ENCODE results near the gene EPHA10. TPM values are rescaled to one million over a fixed set of nuclear protein-coding genes. Genes with fewer than 3 reads are reported as not detected.
"Not testable (repeated sequence)": the region's sequence is repeated elsewhere in the genome, so short reads cannot be mapped to it uniquely, and the experiment has no call there.

EPHA10 gene
- total RNA-seq, 1 experiment from 2014 or later = 0.06 TPM

- not testable (repeated sequence) for DNase-seq (ENCODE audit: low read depth)
Measured at GRCh38 chr1:37737975-37738374, 26.9 kb downstream of the EPHA10 start.

DNA sequence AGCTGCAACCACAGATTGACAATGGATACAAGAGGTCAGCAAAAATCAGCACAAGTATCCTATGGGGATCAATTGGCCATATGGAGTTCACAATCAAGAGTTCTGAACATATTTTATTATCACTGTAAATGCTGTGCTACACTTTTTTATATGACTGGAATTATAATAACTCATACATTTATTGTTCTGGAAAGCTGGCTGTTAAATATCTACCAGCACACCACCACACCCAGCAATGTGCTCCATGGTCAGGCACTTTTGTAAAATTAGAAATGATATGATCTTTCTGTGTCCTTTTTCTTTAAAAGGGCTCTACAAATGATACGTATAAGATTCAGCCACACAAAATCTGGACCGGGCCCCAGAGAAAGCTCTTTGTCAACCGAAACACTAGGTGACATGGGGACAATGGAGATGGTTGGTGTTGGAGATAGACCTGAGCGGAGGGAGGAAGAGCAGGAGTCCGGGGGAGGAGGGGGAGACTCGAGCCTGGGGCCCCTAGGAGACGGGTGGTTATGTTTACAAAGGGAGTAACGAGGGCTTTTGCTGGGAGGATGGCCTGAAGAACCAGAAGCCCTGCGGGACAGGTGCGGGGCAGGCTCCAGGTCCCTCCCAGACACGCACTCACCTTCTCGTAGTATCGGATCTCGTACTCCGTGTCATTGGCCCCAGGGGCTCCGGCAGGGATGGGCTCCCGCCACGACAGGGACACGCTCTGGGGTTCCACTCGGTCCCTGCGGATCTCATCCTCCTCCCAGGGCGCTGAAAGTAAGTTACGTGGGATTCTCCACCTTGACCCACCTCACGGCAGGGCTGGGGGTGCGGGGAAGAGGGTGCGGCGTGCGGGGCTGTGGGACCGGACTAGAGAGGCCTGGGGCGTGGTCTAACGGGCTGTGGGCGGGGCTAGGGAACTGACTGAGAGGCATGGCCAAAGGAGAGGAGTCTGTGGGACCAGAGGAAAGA lies 30.0 kb downstream of the EPHA10 start:
- no peak for DNase-seq (ENCODE audit: low read depth)

GRCh38 chr1:37732111-37732780 lies 32.7 kb downstream of the EPHA10 start:
- DNase-seq (ENCODE audit: low read depth) = no peak

DNA sequence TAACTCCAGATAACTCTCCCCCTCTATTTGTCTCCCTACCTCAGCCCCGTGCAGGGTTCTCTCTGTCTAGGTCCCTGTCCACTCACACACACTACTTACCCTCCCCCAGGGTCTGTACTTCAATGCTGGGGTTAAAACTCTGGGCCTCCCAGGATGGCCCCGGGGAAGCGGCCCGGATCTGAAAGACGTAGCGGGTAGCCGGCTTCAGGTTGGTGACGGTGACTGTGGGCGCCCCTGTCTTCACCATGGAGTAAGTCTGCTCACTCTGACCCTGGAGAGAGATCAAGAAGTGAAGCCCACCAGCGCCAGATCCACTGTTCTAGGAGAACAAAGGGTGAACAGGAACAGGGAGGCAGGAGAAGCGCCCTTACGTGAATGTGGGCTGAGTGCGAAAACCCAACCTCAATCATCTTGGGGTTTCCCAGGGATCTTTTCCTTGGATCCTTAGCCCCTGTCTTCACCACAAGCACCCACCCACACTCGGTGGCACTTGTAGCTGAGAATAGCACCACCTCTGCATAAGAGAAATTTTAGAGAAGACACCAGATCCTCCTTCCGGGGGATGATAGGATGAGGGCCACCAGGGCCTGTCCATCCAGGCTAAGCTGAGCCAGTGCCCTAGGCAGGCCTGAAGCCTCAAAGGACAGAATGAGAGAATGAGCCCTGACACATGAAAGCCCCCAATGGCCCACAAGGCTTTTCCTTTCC lies 33.5 kb downstream of the EPHA10 start:
- DNase-seq (ENCODE audit: low read depth) = no peak

DNA sequence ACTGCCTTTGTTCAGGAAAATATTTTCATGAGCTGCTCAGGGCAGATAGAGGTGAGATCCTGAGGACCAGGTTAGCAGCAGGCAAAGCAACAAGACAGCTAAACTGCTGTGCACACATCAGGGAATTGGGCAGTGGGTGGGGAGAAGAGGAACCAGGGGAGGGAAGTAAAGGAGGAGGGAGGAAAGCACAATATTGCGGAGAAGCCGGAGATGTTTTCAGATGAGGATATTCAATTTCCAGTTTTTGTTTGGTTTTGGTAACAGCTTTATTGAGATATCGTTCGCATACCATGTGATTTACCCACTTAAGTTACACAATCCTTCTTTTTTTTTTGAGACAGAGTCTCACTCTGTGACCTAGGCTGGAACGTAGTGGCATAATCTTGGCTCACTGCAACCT lies 34.5 kb downstream of the EPHA10 start:
- DNase-seq (ENCODE audit: low read depth) = no peak

DNA sequence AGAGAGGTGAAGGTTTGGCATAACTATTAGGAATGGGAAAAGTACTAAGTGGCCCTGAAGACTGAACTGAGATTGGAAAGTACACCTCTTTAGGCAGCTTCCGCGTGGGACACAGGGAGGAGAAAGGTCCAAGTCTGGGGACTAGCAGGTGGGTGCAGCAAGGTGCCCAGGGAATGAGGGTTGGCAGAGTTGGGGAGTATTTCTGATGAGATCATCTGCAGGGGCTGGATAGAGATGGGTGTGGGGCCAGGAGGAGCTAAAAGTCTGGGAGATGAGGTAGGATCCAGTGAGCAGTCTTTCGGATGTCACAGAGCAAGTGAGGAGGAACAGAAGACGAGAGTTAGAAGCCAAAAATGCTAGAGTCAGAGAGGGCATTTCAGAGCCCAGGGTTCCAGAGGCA lies 36.5 kb downstream of the EPHA10 start:
- no peak for DNase-seq (ENCODE audit: low read depth)

DNA sequence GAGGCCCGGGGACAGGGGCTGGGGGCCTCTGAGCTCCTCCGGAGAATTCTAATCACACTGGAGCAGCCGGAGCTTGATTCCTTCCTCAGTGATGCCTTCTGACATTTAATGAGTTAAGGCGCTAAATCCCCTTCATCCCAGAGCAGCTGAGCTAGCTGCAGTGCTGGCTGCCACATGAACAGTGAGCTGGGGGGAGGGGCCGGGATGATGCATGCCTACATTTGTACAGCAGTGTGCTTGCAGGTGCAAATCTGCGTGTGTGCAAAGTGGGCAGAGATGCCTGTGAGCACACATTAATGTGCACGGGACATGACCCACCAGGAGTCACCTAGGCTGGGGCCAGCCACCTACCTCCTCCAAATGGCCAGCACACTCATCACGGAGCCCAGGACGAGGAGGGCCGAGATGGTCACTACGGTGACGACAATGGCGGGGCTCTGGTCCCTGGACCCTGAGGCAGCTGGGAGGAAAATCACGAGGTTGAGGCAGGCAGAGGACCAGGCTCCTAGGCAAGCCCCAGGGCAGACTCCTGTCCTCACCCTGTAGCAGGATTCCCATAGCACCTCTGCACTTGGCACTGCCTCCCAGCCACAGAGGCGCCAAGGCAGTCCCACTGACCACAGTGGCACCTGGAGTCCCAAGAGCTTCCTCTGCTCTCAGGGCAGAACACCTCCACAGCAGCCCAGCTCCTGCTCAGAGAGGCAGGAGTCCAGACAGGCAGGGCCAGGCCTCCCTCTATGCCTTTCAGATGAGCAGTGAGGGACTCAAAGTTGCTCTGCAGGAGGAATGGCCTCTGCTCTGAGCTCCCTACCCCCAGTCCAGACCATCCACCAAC lies 38.0 kb downstream of the EPHA10 start:
- no peak for DNase-seq (ENCODE audit: low read depth)

DNA sequence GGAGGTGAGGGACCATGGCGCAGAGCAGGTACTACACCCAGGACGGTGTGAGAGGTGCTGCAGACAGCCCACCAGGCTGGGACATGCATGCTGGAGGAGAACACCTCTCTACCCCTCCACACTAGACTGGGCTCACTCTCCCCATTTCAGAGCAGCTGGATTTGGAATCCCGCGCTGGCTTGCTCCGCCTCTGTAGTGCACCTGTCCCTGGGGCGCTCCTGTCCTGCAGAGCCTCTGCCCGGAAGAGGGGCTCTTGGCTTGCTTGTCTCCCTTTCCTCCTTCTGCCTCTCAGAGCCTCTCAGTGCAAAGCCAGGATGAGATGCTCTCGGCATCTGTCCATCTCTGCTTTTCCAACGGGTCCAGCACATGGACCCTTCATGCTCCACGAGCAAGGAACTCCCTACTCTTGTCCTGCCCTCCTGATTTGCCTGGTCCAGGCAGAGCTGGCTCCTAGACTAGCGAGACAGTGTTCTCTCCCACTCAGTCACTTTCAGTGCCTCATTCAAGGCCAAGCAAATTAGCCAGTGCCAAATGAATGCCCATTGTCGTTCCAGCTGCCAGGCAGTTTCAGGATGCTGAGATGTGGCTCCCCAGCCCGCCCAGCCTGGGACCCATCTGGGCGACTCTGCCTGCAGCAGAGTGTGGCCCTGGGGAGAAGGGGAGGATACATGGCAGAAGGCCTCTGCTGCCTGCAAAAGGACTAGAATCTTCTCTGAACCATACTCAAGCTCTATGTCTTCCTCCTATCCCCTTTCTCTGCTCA lies 38.9 kb downstream of the EPHA10 start:
- no peak for DNase-seq (ENCODE audit: low read depth)

GRCh38 chr1:37724575-37724974 lies 40.3 kb downstream of the EPHA10 start:
- DNase-seq (ENCODE audit: low read depth) = no peak

DNA sequence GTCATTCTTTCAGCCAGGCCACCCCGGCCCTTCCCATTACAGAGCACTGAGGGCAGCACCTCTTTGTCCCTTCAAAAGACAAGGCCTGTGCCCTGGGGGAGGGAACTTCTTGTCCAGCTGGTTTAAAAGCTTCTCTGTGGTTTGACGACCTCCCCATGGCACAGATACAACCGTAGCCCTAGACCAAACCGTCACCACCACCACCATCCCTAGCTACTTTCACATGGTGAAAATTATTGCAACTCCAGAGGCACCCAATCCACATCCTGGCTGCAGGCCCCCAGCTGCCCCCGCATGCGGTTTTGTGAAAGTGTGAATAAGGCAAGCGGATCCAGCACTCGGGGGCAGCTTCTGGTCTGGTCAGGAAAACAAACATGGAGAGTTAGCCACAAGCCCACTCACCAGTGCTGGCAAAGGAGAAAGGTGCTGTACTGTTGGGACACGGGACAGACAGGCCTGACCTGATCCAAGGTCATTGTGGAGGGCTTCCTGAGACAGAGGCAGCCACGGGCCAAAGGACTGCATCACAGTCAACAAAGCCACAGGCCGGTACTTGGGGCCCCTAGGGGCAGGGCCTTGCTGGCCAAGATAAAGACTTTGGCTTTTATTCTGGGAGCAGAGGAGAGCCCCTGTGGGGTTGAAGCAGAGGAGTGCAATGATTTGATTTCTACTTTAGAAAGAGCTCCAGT lies 41.4 kb downstream of the EPHA10 start:
- peak; percentile 22 for DNase-seq (ENCODE audit: low read depth)

DNA sequence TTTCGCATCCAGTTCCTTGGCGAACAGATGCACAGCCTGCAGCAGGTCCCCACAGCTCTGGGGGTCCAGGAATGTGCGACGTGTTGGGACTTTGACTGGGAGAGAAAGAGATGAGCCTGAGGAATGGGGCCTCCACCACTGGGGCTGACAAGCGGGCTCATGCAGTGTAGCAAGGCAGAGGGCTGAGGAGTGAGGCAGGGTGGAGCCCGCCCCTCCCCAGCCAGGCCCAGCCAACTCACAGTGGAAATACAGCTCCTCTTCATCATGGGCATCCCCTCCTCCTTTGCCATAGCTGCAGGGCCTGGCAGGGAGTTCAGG lies 41.9 kb downstream of the EPHA10 start:
- DNase-seq (ENCODE audit: low read depth) = no peak

DNA sequence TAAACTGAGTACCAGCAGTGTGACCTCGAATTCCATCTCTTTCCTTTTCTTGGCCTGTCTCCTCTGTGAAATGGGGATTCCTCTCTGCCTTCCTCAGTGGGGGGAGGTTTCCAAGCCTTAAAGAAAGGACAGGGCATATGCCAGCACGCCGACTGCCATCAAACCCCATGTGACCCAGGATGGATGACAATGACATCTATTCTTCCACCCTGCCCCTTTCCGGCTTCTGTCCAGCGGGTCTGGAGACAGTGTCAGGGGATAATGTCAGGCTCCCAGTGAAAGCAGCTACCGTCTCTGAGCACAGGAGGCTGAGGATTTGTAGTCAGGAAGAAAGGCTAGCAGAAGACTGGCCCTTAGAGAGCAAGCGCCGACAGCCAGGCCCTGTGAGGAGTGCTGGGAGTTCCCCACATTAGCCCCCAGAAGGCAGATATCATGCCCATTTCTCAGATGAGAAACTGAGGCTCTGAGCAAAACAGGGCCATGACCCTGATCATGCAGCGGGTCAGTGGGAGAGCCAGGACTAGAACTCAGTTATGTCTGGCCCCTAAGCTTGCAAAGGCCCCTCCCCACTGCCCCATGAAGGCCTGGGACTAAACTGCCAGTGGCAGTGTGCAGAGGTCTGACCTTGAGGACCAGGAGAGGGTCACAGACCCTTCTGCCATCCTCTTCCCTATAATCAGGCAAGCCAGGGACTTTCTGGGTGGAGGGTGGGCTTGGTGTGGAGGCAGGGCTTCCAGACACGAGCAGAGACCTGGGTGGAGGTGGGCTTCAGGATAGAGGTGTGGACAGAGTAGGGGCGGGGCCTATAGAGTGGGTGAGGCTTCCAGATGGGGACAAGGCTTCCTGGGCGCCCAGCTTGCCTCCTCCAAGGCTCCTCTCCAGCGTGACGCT lies 42.5 kb downstream of the EPHA10 start:
- no peak for DNase-seq (ENCODE audit: low read depth)

DNA sequence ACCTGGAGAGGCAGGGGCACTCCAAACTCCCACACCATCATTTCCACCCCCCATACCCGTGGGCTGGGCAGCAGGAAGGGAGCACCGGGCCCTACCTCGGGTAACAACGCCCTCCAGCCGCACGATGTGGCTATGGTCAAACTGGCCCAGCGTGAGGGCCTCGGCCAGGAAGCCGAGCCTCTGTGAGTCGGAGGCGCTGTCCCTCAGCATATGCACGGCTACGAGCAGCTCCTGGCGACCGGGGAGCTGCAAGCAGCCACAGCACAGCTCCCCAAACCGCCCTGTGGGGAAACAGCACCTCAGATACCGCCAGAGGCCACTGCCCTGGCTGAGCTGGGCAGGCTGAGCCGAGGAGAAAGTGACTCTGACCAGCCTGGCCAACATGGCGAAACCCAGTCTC lies 43.4 kb downstream of the EPHA10 start:
- DNase-seq (ENCODE audit: low read depth) = no peak

GRCh38 chr1:37720231-37721130 lies 44.4 kb downstream of the EPHA10 start:
- no peak for DNase-seq (ENCODE audit: low read depth)

DNA sequence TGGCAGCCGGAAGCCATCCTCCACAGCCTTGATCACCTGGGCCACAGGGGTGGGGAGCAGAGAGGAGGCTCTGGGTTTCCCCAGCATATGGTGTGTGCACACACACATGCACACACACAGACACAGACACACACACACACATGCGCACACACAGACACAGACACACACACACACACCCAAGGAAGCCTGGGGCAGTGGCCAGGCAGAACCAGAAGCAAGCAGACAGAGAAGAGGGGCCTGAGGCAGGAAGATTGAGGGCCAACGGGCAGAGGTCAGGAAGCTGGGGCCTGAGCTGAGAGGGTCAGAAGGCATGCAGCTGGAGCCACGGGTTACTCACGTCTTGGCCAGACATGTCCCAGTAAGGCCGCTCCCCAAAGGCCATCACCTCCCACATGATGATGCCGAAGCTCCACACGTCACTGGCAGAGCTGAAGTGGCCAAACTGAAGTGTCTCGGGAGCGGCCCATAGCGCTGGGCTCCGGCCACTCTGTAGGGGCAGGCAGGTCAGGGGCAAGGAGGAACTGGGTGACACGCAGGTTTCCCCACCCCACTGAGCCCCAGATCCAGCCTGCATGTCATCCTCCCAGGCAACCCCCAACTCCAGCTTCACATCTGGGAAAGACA lies 45.2 kb downstream of the EPHA10 start:
- no peak for DNase-seq (ENCODE audit: low read depth)

DNA sequence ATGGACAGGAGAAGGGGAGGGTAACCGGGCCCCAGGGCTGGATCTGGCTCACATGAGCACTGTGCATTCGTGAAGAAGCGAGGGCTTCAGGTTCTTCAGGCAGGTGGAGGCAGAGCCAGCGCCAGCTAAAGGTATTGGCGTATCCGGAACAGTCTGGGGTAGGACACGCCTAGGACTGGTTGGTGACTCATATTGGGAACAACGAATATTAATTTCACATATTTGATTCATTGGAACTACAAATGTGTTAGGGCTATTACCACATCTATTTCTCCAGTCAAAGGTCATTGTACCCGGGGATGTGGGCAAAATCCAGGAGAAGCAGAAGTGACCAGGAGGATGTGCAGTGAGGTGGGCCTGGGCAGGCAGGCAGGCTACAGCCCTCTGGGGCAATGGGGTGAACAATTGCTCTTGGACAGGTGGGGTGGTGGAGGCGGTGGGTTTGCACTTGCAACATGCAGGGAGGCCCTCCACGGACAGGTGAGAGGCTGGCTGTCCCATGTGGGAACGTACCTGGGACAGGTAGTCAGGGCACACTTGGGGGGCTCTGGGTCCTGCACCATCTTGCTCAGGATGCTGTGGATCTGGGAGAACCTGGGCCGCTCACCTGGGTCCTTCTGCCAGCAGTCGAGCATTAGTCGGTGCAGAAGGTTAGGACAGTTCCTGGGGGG lies 45.9 kb downstream of the EPHA10 start:
- DNase-seq (ENCODE audit: low read depth) = no peak
